NCI-H146 (cell line): Measurements from ENCODE around the gene KHNYN.
"Not testable (repeated sequence)": the region's sequence is repeated elsewhere in the genome, so short reads cannot be mapped to it uniquely, and the experiment has no call there.

ENCODE experiments used
- DNase-seq: peaks from one replicate; lab custom pipeline; 2025; lab: John Stamatoyannopoulos, UW

Gene KHNYN

GRCh38 chr14:24473211-24473610, 43.5 kb downstream of the KHNYN start:
- DNase-seq: no peak

- DNase-seq: no peak
These were observed 45.5 kb downstream of the KHNYN start for GRCh38 chr14:24475261-24475660.

GRCh38 chr14:24479999-24480398, 50.2 kb downstream of the KHNYN start:
- not testable (repeated sequence) for DNase-seq

GRCh38 chr14:24481622-24482324, 52.0 kb downstream of the KHNYN start:
- peak; percentile 43 for DNase-seq

GRCh38 chr14:24482699-24483303, 53.0 kb downstream of the KHNYN start:
- DNase-seq: not testable (repeated sequence)

GRCh38 chr14:24483604-24484252, 54.0 kb downstream of the KHNYN start:
- no peak for DNase-seq
